GM12864 (cell line): Measurements from ENCODE around the gene RHO.

Source experiments
- DNase-seq: peaks from one replicate; pipeline ENCODE4 v3.0.0-alpha.2; 2011; ENCODE audit warnings: low read depth
- H3K4me3 ChIP-seq: 2 replicates; pipeline ENCODE4 v1.5.1; 2011; ENCODE audit warnings: mild to moderate bottlenecking, low read depth, low read length, control low read depth
- CTCF ChIP-seq: IDR thresholded peaks from 2 replicates; pipeline ENCODE4 v1.5.1; 2011; ENCODE audit warnings: low read depth, mild to moderate bottlenecking, moderate library complexity, low read length, control low read depth, inconsistent platforms; ENCODE audit errors: missing control alignments

Gene RHO

DNA sequence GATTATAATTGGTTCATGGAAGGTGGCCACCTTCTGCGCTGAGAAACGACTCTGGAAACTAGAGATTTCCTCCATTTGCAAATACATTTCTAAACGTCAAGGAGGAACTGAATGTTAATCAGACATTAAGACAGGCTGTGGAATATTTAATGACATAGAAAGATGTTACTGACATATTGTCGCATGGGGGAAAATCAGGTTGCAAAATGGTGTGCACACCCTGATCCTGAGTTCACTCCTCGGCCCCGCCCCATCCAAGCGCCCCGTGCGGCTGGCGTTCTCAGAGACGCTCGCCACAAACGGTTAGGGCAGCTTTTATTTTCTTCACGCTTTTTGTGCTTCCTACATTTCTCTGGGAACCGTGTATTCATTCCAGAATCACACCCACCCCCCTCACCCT is 25.3 kb downstream of the RHO start:
- H3K4me3 ChIP-seq = no peak overlapping the region
- peak; percentile 2 for TF ChIP-seq CTCF

DNA sequence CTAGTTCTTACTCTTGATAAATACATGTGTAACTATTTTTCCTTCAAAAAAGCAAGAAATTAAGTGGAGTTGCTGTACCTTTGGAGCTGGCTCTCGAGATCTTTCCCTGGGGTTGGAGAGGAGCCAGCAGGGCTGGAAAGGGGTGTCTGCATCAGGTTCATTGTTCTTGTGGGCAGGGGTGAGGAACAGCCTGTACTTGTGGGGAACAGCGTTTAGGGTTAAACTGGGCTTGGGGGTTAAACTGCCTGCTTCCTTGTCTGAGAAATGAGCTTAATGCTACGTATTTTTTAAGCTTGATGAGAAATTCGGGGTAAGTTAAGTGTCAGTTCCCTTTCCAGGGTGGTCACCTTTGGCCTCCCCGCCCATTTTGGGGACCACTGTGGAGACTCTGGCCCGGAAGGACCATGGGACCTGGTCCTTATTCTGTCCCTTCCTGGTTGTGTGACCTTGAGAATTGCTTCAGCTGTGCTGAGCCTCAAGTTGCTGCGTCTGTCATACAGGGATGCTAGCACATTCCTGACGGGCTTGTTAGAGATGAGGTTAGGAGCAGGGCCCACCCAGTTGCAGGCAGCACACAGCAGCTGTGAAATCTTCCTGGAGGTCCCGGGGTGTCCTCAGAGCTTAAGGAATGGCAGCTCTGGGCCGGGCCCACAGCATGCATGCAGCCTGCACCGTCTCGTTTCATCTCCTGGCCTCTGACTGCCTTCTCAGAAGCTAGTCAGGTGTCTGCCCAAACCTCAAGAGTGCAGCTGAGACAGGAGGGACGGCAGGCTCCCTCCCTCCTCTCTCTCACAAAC is 26.1 kb downstream of the RHO start:
- no peak for TF ChIP-seq CTCF
- H3K4me3 ChIP-seq = no peak overlapping the region
- DNase-seq = no peak

More for the DNA sequence above, 25.3 kb downstream of the RHO start:
- no peak for DNase-seq

DNA sequence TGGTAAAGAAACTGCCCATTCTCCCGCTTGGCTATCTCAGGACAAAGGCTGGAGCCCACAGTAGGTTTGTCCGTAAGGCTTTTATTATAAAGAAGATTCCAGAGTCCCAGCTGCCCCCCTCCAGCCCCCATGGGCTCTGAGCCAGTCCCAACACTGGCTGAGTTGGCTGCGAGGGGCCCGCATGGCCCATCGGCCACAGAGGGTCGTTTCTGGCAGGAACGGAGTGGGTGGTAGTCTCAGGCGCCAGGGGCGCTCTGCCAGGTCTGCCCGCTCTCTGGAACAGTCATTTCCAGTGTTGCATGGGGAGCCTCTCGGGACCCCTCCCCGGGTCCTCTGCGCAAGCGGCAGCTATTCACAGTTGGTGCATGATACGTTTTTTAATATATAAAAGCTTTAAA is 26.7 kb downstream of the RHO start:
- TF ChIP-seq CTCF = no peak
- H3K4me3 ChIP-seq = no peak overlapping the region
- DNase-seq = no peak

DNA sequence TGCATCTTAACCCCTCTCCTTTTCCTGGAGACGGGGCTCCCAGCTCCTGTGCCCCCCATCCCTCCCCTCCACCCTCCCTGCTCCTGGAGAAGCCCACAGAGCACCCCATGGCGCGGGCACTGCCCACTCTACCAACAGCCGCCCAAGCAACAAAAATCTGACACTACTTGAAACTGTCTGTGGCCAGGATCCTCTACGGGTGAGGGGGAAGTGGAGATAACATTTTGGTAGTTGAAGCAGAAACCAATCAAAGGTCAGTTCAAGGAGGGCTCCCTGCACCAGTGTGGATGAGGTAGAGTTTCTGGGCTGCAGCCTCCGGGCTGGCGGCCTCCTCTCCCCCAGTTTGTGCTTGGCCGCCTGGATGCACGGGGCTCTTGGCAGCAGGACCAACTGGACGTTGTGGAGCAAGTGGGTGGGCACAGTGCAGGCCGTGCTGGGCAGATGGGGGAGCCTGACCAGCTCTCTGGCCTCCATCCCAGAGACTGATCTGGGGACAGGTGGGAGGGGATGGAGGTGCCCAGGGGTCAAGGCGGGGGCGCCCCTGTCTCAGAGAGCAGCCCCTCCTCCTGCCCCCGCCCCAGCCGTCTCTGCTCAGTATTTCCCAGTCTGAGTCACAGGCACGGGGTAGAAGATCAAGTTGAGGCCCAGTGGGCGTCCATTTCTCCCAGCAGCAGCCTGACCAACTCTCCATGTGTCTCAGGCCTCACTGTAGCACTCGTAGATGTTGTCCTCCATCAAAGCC is 27.3 kb downstream of the RHO start:
- H3K4me3 ChIP-seq = no peak overlapping the region
- no peak for DNase-seq
- TF ChIP-seq CTCF = no peak

DNA sequence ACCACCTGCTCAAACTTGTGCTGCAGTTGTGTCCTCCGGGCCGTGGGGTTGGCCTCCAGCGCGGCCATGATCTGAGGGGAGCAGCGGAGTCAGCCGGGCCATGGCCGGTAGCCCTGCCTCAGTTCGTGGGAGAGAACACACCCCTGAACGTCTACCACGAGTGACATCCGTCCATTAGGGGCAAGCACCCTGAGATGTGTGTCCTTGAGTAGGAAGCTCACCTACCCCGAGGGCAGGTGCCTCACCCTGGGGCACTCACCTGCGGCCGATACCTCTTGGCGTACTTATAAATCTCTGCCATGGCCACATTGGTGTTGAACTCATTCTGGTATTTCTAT is 27.9 kb downstream of the RHO start:
- DNase-seq = no peak
- no peak overlapping the region for H3K4me3 ChIP-seq
- no peak for TF ChIP-seq CTCF

GRCh38 chr3:129556890-129557547 is 28.6 kb downstream of the RHO start:
- DNase-seq = no peak
- no peak overlapping the region for H3K4me3 ChIP-seq
- no peak for TF ChIP-seq CTCF
